Fibroblast of lung (primary cell): ENCODE measurements around the gene PTPRA. TPM values are rescaled to one million over a fixed set of nuclear protein-coding genes. Genes with fewer than 3 reads are reported as not detected.
A peak's percentile ranks its signal among the peaks of the same experiment; 100 is the strongest.

ENCODE experiments used
- DNase-seq, 2 donors: peaks; one replicate each; pipeline versions ENCODE4 v3.0.0 to v3.0.0-alpha.2; 2010; ENCODE audit warnings: low read depth in 2 of 2
- H2AFZ ChIP-seq: 2 replicates; pipeline ENCODE4 v1.5.1; 2012; ENCODE audit warnings: low read length, control low read depth, inconsistent platforms
- H3K27ac ChIP-seq: 2 replicates; pipeline ENCODE4 v1.5.1; 2011; ENCODE audit warnings: low read length, control low read depth; ENCODE audit not compliant: insufficient read depth
- H3K27me3 ChIP-seq: 2 replicates; pipeline ENCODE4 v1.5.1; 2011; ENCODE audit warnings: mild to moderate bottlenecking, low read length; ENCODE audit not compliant: control insufficient read depth, insufficient read depth
- H3K36me3 ChIP-seq: 2 replicates; pipeline ENCODE4 v1.5.1; 2011; ENCODE audit warnings: low read length; ENCODE audit not compliant: control insufficient read depth, insufficient read depth
- H3K4me1 ChIP-seq: 2 replicates; pipeline ENCODE4 v1.5.1; 2011; ENCODE audit warnings: low read length; ENCODE audit not compliant: control insufficient read depth, insufficient read depth; ENCODE audit errors: extremely low read depth
- H3K4me2 ChIP-seq: 2 replicates; pipeline ENCODE4 v1.5.1; 2011; ENCODE audit warnings: low read length, control low read depth; ENCODE audit not compliant: insufficient read depth; ENCODE audit errors: extremely low read depth
- H3K4me3 ChIP-seq, 4 experiments: fragments of 200-600 bp in 1 of 4; sonication (generic) in 1 of 4; replicated peaks in 1 of 4; 2 replicates each; pipeline ENCODE4 v1.5.1; 2011 to 2016; ENCODE audit warnings: low read length in 4 of 4, low read depth in 3 of 4, mild to moderate bottlenecking in 3 of 4, control low read depth in 2 of 4, inconsistent platforms in 1 of 4, mixed read lengths in 1 of 4; ENCODE audit not compliant: insufficient read depth in 1 of 4; ENCODE audit errors: control extremely low read depth in 1 of 4
- H3K79me2 ChIP-seq: 2 replicates; pipeline ENCODE4 v1.5.1; 2012; ENCODE audit warnings: mild to moderate bottlenecking, low read length, inconsistent platforms; ENCODE audit not compliant: control insufficient read depth, insufficient read depth
- H3K9ac ChIP-seq: 2 replicates; pipeline ENCODE4 v1.5.1; 2011; ENCODE audit warnings: mild to moderate bottlenecking, low read length, control low read depth; ENCODE audit not compliant: insufficient read depth
- H3K9me3 ChIP-seq: 2 replicates; pipeline ENCODE4 v1.5.1; 2012; ENCODE audit warnings: low read depth, low read length; ENCODE audit not compliant: control insufficient read depth, insufficient read depth
- H4K20me1 ChIP-seq: 2 replicates; pipeline ENCODE4 v1.5.1; 2011; ENCODE audit warnings: low read length; ENCODE audit not compliant: control insufficient read depth, insufficient read depth; ENCODE audit errors: extremely low read depth
- CTCF ChIP-seq, 2 donors: IDR thresholded peaks in 1 of 2; conservative IDR thresholded peaks in 1 of 2; 1 replicate in 1 of 2; 2 replicates in 1 of 2; pipeline ENCODE4 v1.5.1; 2011 to 2012; ENCODE audit warnings: low read length in 2 of 2, control low read depth in 1 of 2, inconsistent platforms in 1 of 2, low read depth in 1 of 2, mild to moderate bottlenecking in 1 of 2
- EZH2 ChIP-seq: IDR thresholded peaks from 2 replicates; pipeline ENCODE4 v1.5.1; 2012; ENCODE audit warnings: low read length, control low read depth, mild to moderate bottlenecking; ENCODE audit errors: missing control alignments
- polyA minus RNA-seq: library from RNA; depleted of rRNA, polyadenylated mRNA; stranded (reverse); fragments of >200 nt; gene quantifications from 2 replicates; pipeline ENCODE4 v1.2.3, GENCODE V29; 2011; ENCODE audit warnings: low replicate concordance
- polyA plus RNA-seq, 2 donors: library from polyadenylated mRNA; depleted of rRNA in 1 of 2; stranded (reverse) in 1 of 2; unstranded in 1 of 2; fragments of >200 nt; gene quantifications; 2 replicates each; pipeline ENCODE4 v1.2.1, GENCODE V29; 2011 to 2012; ENCODE audit warnings: missing spikeins in 1 of 2
- total RNA-seq: library from RNA; depleted of rRNA; stranded (reverse); fragments of >200 nt; gene quantifications from 2 replicates; pipeline ENCODE4 v1.2.1, GENCODE V29; 2014

PTPRA gene
- 22.3 and 27.9 TPM in 2 replicates for total RNA-seq
- polyA plus RNA-seq = 106 and 127 TPM in 2 replicates
- 44.5 and 49.4 TPM in 2 replicates for polyA plus RNA-seq (2012)
- 56.0 and 63.2 TPM in 2 replicates for polyA minus RNA-seq

- TF ChIP-seq EZH2 (no peak), CTCF (conservative IDR thresholded peaks at IDR 0.05 in 1 of 2, IDR thresholded peaks at IDR 0.05 in 1 of 2; ENCODE audit: low read depth in 1 of 2, low read length in 2 of 2) (no peak)
- peak within 1 kb of the TSS; percentile 76 to 89 (median 87) for H3K4me3 ChIP-seq
- no peaks in the 10 kb centered on the region for H4K20me1 ChIP-seq
- peak within 1 kb of the TSS; percentile 80 for H3K9ac ChIP-seq
- peaks cover 1% of the 10 kb centered on the region for H3K36me3 ChIP-seq
- DNase-seq = peak; percentile 89 to 90
- peak within 1 kb of the TSS; percentile 86 for H3K4me2 ChIP-seq
- peaks cover 25% of the 10 kb centered on the region for H3K79me2 ChIP-seq
- peak within 1 kb of the TSS; percentile 52 for H3K27ac ChIP-seq
- peak within 1 kb of the TSS; percentile 65 for H2AFZ ChIP-seq
- peaks cover 7% of the 10 kb centered on the region for H3K4me1 ChIP-seq
- H3K27me3 ChIP-seq = no peaks in the 10 kb centered on the region
- H3K9me3 ChIP-seq = no peaks in the 10 kb centered on the region
Observed at GRCh38 chr20:2873010-2873746, at the start of gene PTPRA. Gene PTPRA (plus strand): TSS chr20:2873481. CDS start chr20:2964278, 90,797 bp downstream.

- Histone ChIP-seq H3K36me3 (no peaks in the 10 kb centered on the region), H3K79me2 (no peaks in the 10 kb centered on the region), H4K20me1 (no peaks in the 10 kb centered on the region), H3K4me1 (peaks cover 5% of the 10 kb centered on the region), H3K4me3 (no peak overlapping the region), H3K4me2 (no peak overlapping the region), H2AFZ (no peak overlapping the region), H3K9ac (no peak overlapping the region), H3K9me3 (no peaks in the 10 kb centered on the region), H3K27me3 (peaks cover 15% of the 10 kb centered on the region), H3K27ac (no peak overlapping the region)
- TF ChIP-seq EZH2 (no peak), CTCF (conservative IDR thresholded peaks at IDR 0.05 in 1 of 2, IDR thresholded peaks at IDR 0.05 in 1 of 2; ENCODE audit: low read depth in 1 of 2, low read length in 2 of 2) (no peak)
- DNase-seq = no peak
Observed at GRCh38 chr20:2825761-2826160, 47.5 kb upstream of the PTPRA start.

GRCh38 chr20:2826655-2827054 is 46.6 kb upstream of the PTPRA start:
- H3K27ac ChIP-seq = no peak overlapping the region
- no peak overlapping the region for H3K4me3 ChIP-seq
- H3K9ac ChIP-seq = no peak overlapping the region
- no peaks in the 10 kb centered on the region for H3K9me3 ChIP-seq
- TF ChIP-seq EZH2 (no peak), CTCF (conservative IDR thresholded peaks at IDR 0.05 in 1 of 2, IDR thresholded peaks at IDR 0.05 in 1 of 2; ENCODE audit: low read depth in 1 of 2, low read length in 2 of 2) (no peak)
- no peak overlapping the region for H3K4me2 ChIP-seq
- peaks cover 8% of the 10 kb centered on the region for H3K27me3 ChIP-seq
- H2AFZ ChIP-seq = no peak overlapping the region
- H4K20me1 ChIP-seq = no peaks in the 10 kb centered on the region
- no peaks in the 10 kb centered on the region for H3K36me3 ChIP-seq
- no peak for DNase-seq
- peaks cover 2% of the 10 kb centered on the region for H3K4me1 ChIP-seq
- H3K79me2 ChIP-seq = no peaks in the 10 kb centered on the region
